GM23338 (cell line): ENCODE results near the gene C6orf89.

Experiments used
- CREB1 ChIP-seq: fragments of 250-450 bp; sonication (Bioruptor Pico); IDR thresholded peaks from 2 replicates; pipeline ENCODE4 v1.5.0; 2020; ENCODE audit warnings: low read depth, mild to moderate bottlenecking, moderate library complexity
- EZH2 ChIP-seq: fragments of 200-600 bp; sonication (generic); IDR thresholded peaks from one replicate; pipeline ENCODE4 v1.8.0; 2017; ENCODE audit warnings: antibody characterized with exemption, mild to moderate bottlenecking, low read depth; ENCODE audit not compliant: unreplicated experiment
- EZH2phosphoT487 ChIP-seq: fragments of 200-600 bp; sonication (generic); IDR thresholded peaks from one replicate; pipeline ENCODE4 v1.8.1; 2018; ENCODE audit warnings: antibody characterized with exemption; ENCODE audit not compliant: unreplicated experiment
- JUNB ChIP-seq: IDR thresholded peaks from one replicate; pipeline ENCODE4 v1.6.1; 2016; ENCODE audit warnings: antibody characterized with exemption; ENCODE audit not compliant: unreplicated experiment
- POLR2AphosphoS5 ChIP-seq: IDR thresholded peaks from 2 replicates; pipeline ENCODE4 v1.6.1; 2016; ENCODE audit warnings: antibody characterized with exemption, low read depth
- STAT1 ChIP-seq: IDR thresholded peaks from one replicate; pipeline ENCODE4 v1.6.1; 2016; ENCODE audit warnings: antibody characterized with exemption; ENCODE audit not compliant: unreplicated experiment
- TF ChIP-seq, protein P1 (sequence below), 2 experiments: fragments of 200-600 bp in 1 of 2; sonication (generic) in 1 of 2; conservative IDR thresholded peaks; 2 replicates each; pipeline versions ENCODE4 v1.5.1 to v1.6.1; 2016 to 2017; ENCODE audit warnings: antibody characterized with exemption in 2 of 2, low read depth in 2 of 2, mild to moderate bottlenecking in 2 of 2, moderate library complexity in 1 of 2
- TF ChIP-seq, protein P2 (sequence below): IDR thresholded peaks from 2 replicates; pipeline ENCODE4 v1.6.1; 2016; ENCODE audit warnings: antibody characterized with exemption
- TF ChIP-seq, protein P3 (sequence below): IDR thresholded peaks from one replicate; pipeline ENCODE4 v1.6.1; 2018; ENCODE audit warnings: antibody characterized with exemption; ENCODE audit not compliant: unreplicated experiment

DNA sequence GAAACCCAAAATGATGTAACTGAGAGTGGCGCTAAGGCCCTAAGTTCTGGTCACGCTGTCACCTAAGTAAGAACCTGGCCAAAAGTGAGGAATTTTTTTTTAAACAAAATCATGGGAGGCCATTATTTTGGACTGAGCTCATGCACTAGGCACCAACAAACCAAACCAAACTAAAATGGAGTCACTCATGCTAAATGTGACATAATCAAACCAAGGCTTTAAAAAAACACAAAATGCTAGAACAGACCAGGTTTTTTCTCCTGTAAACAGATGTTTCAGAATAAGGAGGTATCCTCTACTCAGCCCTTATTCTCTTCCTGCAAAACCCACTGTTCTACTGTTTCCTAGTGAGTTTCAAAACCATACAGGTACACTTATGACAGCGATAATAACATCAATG, 1.1 kb upstream of the C6orf89 start:
- no peak for TF ChIP-seq EZH2phosphoT487
- TF ChIP-seq, protein P1, sequence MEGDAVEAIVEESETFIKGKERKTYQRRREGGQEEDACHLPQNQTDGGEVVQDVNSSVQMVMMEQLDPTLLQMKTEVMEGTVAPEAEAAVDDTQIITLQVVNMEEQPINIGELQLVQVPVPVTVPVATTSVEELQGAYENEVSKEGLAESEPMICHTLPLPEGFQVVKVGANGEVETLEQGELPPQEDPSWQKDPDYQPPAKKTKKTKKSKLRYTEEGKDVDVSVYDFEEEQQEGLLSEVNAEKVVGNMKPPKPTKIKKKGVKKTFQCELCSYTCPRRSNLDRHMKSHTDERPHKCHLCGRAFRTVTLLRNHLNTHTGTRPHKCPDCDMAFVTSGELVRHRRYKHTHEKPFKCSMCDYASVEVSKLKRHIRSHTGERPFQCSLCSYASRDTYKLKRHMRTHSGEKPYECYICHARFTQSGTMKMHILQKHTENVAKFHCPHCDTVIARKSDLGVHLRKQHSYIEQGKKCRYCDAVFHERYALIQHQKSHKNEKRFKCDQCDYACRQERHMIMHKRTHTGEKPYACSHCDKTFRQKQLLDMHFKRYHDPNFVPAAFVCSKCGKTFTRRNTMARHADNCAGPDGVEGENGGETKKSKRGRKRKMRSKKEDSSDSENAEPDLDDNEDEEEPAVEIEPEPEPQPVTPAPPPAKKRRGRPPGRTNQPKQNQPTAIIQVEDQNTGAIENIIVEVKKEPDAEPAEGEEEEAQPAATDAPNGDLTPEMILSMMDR (conservative IDR thresholded peaks at IDR 0.05; ENCODE audit: low read depth in 2 of 2): no peak
- no peak for TF ChIP-seq EZH2
- no peak for TF ChIP-seq STAT1
- no peak for TF ChIP-seq POLR2AphosphoS5
- TF ChIP-seq, protein P2, sequence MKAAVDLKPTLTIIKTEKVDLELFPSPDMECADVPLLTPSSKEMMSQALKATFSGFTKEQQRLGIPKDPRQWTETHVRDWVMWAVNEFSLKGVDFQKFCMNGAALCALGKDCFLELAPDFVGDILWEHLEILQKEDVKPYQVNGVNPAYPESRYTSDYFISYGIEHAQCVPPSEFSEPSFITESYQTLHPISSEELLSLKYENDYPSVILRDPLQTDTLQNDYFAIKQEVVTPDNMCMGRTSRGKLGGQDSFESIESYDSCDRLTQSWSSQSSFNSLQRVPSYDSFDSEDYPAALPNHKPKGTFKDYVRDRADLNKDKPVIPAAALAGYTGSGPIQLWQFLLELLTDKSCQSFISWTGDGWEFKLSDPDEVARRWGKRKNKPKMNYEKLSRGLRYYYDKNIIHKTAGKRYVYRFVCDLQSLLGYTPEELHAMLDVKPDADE: no peak
- TF ChIP-seq, protein P3, sequence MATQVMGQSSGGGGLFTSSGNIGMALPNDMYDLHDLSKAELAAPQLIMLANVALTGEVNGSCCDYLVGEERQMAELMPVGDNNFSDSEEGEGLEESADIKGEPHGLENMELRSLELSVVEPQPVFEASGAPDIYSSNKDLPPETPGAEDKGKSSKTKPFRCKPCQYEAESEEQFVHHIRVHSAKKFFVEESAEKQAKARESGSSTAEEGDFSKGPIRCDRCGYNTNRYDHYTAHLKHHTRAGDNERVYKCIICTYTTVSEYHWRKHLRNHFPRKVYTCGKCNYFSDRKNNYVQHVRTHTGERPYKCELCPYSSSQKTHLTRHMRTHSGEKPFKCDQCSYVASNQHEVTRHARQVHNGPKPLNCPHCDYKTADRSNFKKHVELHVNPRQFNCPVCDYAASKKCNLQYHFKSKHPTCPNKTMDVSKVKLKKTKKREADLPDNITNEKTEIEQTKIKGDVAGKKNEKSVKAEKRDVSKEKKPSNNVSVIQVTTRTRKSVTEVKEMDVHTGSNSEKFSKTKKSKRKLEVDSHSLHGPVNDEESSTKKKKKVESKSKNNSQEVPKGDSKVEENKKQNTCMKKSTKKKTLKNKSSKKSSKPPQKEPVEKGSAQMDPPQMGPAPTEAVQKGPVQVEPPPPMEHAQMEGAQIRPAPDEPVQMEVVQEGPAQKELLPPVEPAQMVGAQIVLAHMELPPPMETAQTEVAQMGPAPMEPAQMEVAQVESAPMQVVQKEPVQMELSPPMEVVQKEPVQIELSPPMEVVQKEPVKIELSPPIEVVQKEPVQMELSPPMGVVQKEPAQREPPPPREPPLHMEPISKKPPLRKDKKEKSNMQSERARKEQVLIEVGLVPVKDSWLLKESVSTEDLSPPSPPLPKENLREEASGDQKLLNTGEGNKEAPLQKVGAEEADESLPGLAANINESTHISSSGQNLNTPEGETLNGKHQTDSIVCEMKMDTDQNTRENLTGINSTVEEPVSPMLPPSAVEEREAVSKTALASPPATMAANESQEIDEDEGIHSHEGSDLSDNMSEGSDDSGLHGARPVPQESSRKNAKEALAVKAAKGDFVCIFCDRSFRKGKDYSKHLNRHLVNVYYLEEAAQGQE: no peak
- no peak for TF ChIP-seq CREB1 (CRISPR knock-in tag)
- no peak for TF ChIP-seq JUNB
